ENCODE data around the gene ALDOC.

ALDOC gene

GRCh38 chr17:28530250-28530649 lies 46.4 kb downstream of the ALDOC start:
- Histone ChIP-seq H3K4me2 (ENCODE audit: low read length) (no peak overlapping the region), H3K79me2 (ENCODE audit: insufficient read depth, low read length) (no peaks in the 10 kb centered on the region), H3K9me3 (ENCODE audit: low read length) (no peaks in the 10 kb centered on the region), H3K36me3 (ENCODE audit: insufficient read depth, low read length) (no peaks in the 10 kb centered on the region), H3K9me2 (ENCODE audit: low read depth, low read length) (no peaks in the 10 kb centered on the region), H3K4me1 (ENCODE audit: insufficient read depth, low read length, severe bottlenecking) (no peaks in the 10 kb centered on the region), H3F3A (ENCODE audit: insufficient read depth, low read length) (no peaks in the 10 kb centered on the region), H3K27ac (ENCODE audit: low read depth, low read length, poor library complexity, severe bottlenecking) (no peak overlapping the region), H4K20me1 (ENCODE audit: insufficient read depth, low read length) (no peaks in the 10 kb centered on the region), H3K4me3 (ENCODE audit: low read depth, low read length, poor library complexity, severe bottlenecking) (no peak overlapping the region), H3K9ac (ENCODE audit: low read length) (no peak overlapping the region), H3K27me3 (ENCODE audit: insufficient read depth, low read length) (peaks cover 6% of the 10 kb centered on the region; the same call in 1 of the 2 replicates), H2AFZ (ENCODE audit: low read length) (no peak overlapping the region)
- TF ChIP-seq CTCF (IDR thresholded peaks at IDR 0.05; ENCODE audit: low read length) (no peak), EZH2 (IDR thresholded peaks at IDR 0.05; ENCODE audit: borderline replicate concordance, low read length) (no peak)

- no peak overlapping the region for H3K4me2 ChIP-seq (ENCODE audit: low read length)
- no peaks in the 10 kb centered on the region for H3K79me2 ChIP-seq (ENCODE audit: insufficient read depth, low read length)
- H3K9me2 ChIP-seq (ENCODE audit: low read depth, low read length) = no peaks in the 10 kb centered on the region
- no peaks in the 10 kb centered on the region for H4K20me1 ChIP-seq (ENCODE audit: insufficient read depth, low read length)
- H3K27ac ChIP-seq (ENCODE audit: low read depth, low read length, poor library complexity, severe bottlenecking) = no peak overlapping the region
- H3K27me3 ChIP-seq (ENCODE audit: insufficient read depth, low read length) = peaks cover 6% of the 10 kb centered on the region; the same call in 1 of the 2 replicates
- H3K36me3 ChIP-seq (ENCODE audit: insufficient read depth, low read length) = no peaks in the 10 kb centered on the region
- no peaks in the 10 kb centered on the region for H3F3A ChIP-seq (ENCODE audit: insufficient read depth, low read length)
- no peak overlapping the region for H2AFZ ChIP-seq (ENCODE audit: low read length)
- no peak overlapping the region for H3K9ac ChIP-seq (ENCODE audit: low read length)
- no peaks in the 10 kb centered on the region for H3K4me1 ChIP-seq (ENCODE audit: insufficient read depth, low read length, severe bottlenecking)
- no peaks in the 10 kb centered on the region for H3K9me3 ChIP-seq (ENCODE audit: low read length)
- TF ChIP-seq CTCF (IDR thresholded peaks at IDR 0.05; ENCODE audit: low read length) = no peak
- no peak for TF ChIP-seq EZH2 (IDR thresholded peaks at IDR 0.05; ENCODE audit: borderline replicate concordance, low read length)
- H3K4me3 ChIP-seq (ENCODE audit: low read depth, low read length, poor library complexity, severe bottlenecking) = no peak overlapping the region
Measured at GRCh38 chr17:28529013-28529400, 47.7 kb downstream of the ALDOC start.

GRCh38 chr17:28528327-28529012 lies 48.2 kb downstream of the ALDOC start:
- H4K20me1 ChIP-seq (ENCODE audit: insufficient read depth, low read length) = no peaks in the 10 kb centered on the region
- H3K4me3 ChIP-seq (ENCODE audit: low read depth, low read length, poor library complexity, severe bottlenecking) = no peak overlapping the region
- H3K27ac ChIP-seq (ENCODE audit: low read depth, low read length, poor library complexity, severe bottlenecking) = no peak overlapping the region
- H3K9me2 ChIP-seq (ENCODE audit: low read depth, low read length) = no peaks in the 10 kb centered on the region
- no peaks in the 10 kb centered on the region for H3F3A ChIP-seq (ENCODE audit: insufficient read depth, low read length)
- no peak overlapping the region for H3K4me2 ChIP-seq (ENCODE audit: low read length)
- no peaks in the 10 kb centered on the region for H3K9me3 ChIP-seq (ENCODE audit: low read length)
- H3K4me1 ChIP-seq (ENCODE audit: insufficient read depth, low read length, severe bottlenecking) = no peaks in the 10 kb centered on the region
- no peak for TF ChIP-seq EZH2 (IDR thresholded peaks at IDR 0.05; ENCODE audit: borderline replicate concordance, low read length)
- TF ChIP-seq CTCF (IDR thresholded peaks at IDR 0.05; ENCODE audit: low read length) = no peak
- no peaks in the 10 kb centered on the region for H3K36me3 ChIP-seq (ENCODE audit: insufficient read depth, low read length)
- H3K79me2 ChIP-seq (ENCODE audit: insufficient read depth, low read length) = no peaks in the 10 kb centered on the region
- no peak overlapping the region for H3K9ac ChIP-seq (ENCODE audit: low read length)
- H2AFZ ChIP-seq (ENCODE audit: low read length) = no peak overlapping the region
- peaks cover 6% of the 10 kb centered on the region; the same call in 1 of the 2 replicates for H3K27me3 ChIP-seq (ENCODE audit: insufficient read depth, low read length)
